ENCODE results near the gene TXNL4A. TPM values are rescaled to one million over a fixed set of nuclear protein-coding genes. Genes with fewer than 3 reads are reported as not detected.

The TXNL4A gene
- total RNA-seq, 1 donor from 2014 or later = 144 TPM

DNA sequence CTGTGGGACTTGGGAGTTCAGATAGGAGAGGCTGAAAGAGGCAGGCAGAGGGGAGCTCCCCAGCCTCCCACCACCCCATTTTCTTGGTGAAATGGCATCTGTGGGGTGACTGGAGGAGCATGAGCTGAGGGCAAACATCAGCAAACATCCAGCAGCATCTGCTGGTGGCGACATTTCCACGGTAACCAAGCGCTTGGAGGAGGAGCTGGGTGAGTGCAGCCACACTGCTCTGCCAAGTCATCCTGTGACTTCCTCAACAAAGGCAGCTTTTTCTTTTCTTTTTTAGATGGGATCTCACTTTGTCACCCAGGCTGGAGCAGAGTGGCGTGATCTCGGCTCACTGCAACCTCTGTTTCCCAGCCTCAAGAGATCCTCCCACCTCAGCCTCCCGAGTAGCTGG lies 5.6 kb downstream of the TXNL4A start:
- Mint-ChIP-seq H3K36me3 (ENCODE audit: low read depth) (peaks cover 14% of the 10 kb centered on the region), H3K4me1 (peaks cover 40% of the 10 kb centered on the region), H3K9me3 (no peaks in the 10 kb centered on the region), H3K4me3 (peak overlapping the region; percentile 20), H3K27ac (ENCODE audit: unreplicated experiment) (peak overlapping the region; percentile 52), H3K27me3 (ENCODE audit: low read depth) (no peaks in the 10 kb centered on the region)
- DNase-seq (ENCODE audit: low read depth, low spot score) = no peak
- TF ChIP-seq CTCF (conservative IDR thresholded peaks at IDR 0.05) = no peak

DNA sequence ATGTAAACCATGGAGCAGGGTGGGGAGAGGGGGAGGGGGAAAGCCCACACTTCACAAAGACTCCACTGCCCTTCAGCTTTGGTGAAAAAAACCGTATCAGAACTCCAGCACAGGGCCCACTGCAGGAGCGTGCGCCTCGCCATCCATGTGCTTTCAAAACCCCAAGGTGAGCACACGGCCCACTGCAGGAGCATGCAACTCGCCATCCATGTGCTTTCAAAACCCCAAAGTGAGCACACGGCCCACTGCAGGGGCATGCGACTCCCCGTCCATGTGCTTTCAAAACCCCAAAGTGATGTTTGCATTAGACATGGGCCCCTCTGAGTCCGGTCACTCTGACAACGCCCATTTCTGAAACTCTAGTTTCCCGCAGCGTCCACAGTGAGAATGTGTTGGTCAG lies 7.8 kb downstream of the TXNL4A start:
- DNase-seq (ENCODE audit: low read depth, low spot score) = no peak
- Mint-ChIP-seq H3K27me3 (ENCODE audit: low read depth) (no peaks in the 10 kb centered on the region), H3K36me3 (ENCODE audit: low read depth) (peaks cover 14% of the 10 kb centered on the region), H3K9me3 (no peaks in the 10 kb centered on the region), H3K4me3 (no peak overlapping the region), H3K4me1 (peaks cover 23% of the 10 kb centered on the region), H3K27ac (ENCODE audit: unreplicated experiment) (no peak overlapping the region)
- no peak for TF ChIP-seq CTCF (conservative IDR thresholded peaks at IDR 0.05)

- H3K36me3 Mint-ChIP-seq (ENCODE audit: low read depth) = peaks cover 12% of the 10 kb centered on the region
Observed at GRCh38 chr18:79979843-79980242, 8.5 kb downstream of the TXNL4A start.

GRCh38 chr18:79975985-79976680 lies 12.2 kb downstream of the TXNL4A start:
- Mint-ChIP-seq H3K36me3 (ENCODE audit: low read depth) (peaks cover 16% of the 10 kb centered on the region), H3K27ac (ENCODE audit: unreplicated experiment) (no peak overlapping the region), H3K9me3 (no peaks in the 10 kb centered on the region), H3K4me3 (no peak overlapping the region), H3K27me3 (ENCODE audit: low read depth) (no peaks in the 10 kb centered on the region), H3K4me1 (peaks cover 3% of the 10 kb centered on the region)
- no peak for TF ChIP-seq CTCF (conservative IDR thresholded peaks at IDR 0.05)
- DNase-seq (ENCODE audit: low read depth, low spot score) = no peak

More at GRCh38 chr18:79979843-79980242, 8.5 kb downstream of the TXNL4A start:
- no peaks in the 10 kb centered on the region for H3K27me3 Mint-ChIP-seq (ENCODE audit: low read depth)
- H3K27ac Mint-ChIP-seq (ENCODE audit: unreplicated experiment) = no peak overlapping the region
- no peaks in the 10 kb centered on the region for H3K9me3 Mint-ChIP-seq
- H3K4me3 Mint-ChIP-seq = no peak overlapping the region
- no peak for DNase-seq (ENCODE audit: low read depth, low spot score)
- peaks cover 20% of the 10 kb centered on the region for H3K4me1 Mint-ChIP-seq
- TF ChIP-seq CTCF (conservative IDR thresholded peaks at IDR 0.05) = no peak

DNA sequence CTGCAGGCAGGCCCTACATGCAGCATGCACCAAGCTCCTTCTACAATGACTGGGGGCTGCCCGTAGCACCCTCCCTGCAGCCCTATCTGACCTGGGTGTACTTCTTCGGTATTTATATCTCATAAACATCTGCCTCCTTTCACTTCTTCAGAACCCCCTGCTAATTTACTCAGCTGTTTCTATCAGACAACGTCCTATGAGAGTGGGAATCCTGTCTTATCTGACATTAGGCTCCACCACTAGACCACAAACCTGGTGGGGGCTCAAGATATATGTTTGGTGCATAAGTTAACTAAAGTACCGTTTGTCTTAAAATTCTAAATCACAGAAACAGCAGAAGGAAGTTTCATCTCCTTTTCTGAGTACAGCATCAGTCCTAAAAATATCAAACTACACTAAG lies 13.3 kb downstream of the TXNL4A start:
- Mint-ChIP-seq H3K9me3 (no peaks in the 10 kb centered on the region), H3K36me3 (ENCODE audit: low read depth) (peaks cover 16% of the 10 kb centered on the region), H3K4me3 (no peak overlapping the region), H3K4me1 (no peaks in the 10 kb centered on the region), H3K27me3 (ENCODE audit: low read depth) (no peaks in the 10 kb centered on the region), H3K27ac (ENCODE audit: unreplicated experiment) (no peak overlapping the region)
- TF ChIP-seq CTCF (conservative IDR thresholded peaks at IDR 0.05) = no peak
- DNase-seq (ENCODE audit: low read depth, low spot score) = no peak
